ENCODE data around the gene IQCM. TPM values are rescaled to one million over a fixed set of nuclear protein-coding genes. Genes with fewer than 3 reads are reported as not detected.

IQCM gene
- total and polyA plus RNA-seq, 2 donors (not counting 3 experiments of a cell fraction or from before 2014, with no cell fraction given), result not detected

- Histone ChIP-seq H3K9ac (replicated peaks; ENCODE audit: extremely low read depth, insufficient read depth, low read length) (no peak overlapping the region), H3K79me2 (ENCODE audit: control insufficient read depth, insufficient read depth, low read length) (no peaks in the 10 kb centered on the region), H3K4me2 (ENCODE audit: insufficient read depth, low read length) (no peak overlapping the region), H3K27me3 (ENCODE audit: control insufficient read depth in 2 of 2, insufficient read depth in 2 of 2, low read length in 2 of 2) (no peaks in the 10 kb centered on the region), H3K27ac (ENCODE audit: insufficient read depth, low read depth, low read length) (no peak overlapping the region), H3K9me3 (replicated peaks; ENCODE audit: control insufficient read depth, insufficient read depth, low read length) (no peaks in the 10 kb centered on the region), H3K4me3 (replicated peaks in 1 of 3; ENCODE audit: insufficient read depth in 1 of 3, low read depth in 1 of 3, low read length in 3 of 3) (no peak overlapping the region), H3K36me3 (ENCODE audit: control insufficient read depth in 2 of 2, extremely low read depth in 1 of 2, insufficient read depth in 2 of 2, low read length in 2 of 2) (no peaks in the 10 kb centered on the region), H3K9me1 (replicated peaks; ENCODE audit: control insufficient read depth, extremely low read depth, insufficient read depth, low read length) (no peaks in the 10 kb centered on the region), H3K4me1 (ENCODE audit: control insufficient read depth, extremely low read depth, insufficient read depth, low read length) (no peaks in the 10 kb centered on the region), H4K20me1 (replicated peaks; ENCODE audit: control insufficient read depth, extremely low read depth, insufficient read depth, low read length) (no peaks in the 10 kb centered on the region), H2AFZ (ENCODE audit: low read depth, low read length) (no peak overlapping the region)
- dilution Hi-C loops (cut with MboI; ENCODE audit: extremely low pct_ligation_motif_present, low sequenced_read_pairs), result no loop called here
- ChIA-PET POLR2A (no interaction called here), CTCF (no interaction called here)
- no peak for DNase-seq (ENCODE audit: low read depth, low spot score)
- intact Hi-C loops (cut with micrococcal nuclease), result no loop called here
- no TSS peak for BruUV-seq (replicated peaks)
- FAIRE-seq, result no peak
- no peak for TF ChIP-seq MYC (IDR thresholded peaks at IDR 0.05; ENCODE audit: low read depth, low read length)
- TF ChIP-seq FOS (IDR thresholded peaks at IDR 0.05; ENCODE audit: borderline replicate concordance, insufficient read depth, low read length), result no peak
Measured at GRCh38 chr4:149749784-149750183, 65.9 kb downstream of the IQCM start.

DNA sequence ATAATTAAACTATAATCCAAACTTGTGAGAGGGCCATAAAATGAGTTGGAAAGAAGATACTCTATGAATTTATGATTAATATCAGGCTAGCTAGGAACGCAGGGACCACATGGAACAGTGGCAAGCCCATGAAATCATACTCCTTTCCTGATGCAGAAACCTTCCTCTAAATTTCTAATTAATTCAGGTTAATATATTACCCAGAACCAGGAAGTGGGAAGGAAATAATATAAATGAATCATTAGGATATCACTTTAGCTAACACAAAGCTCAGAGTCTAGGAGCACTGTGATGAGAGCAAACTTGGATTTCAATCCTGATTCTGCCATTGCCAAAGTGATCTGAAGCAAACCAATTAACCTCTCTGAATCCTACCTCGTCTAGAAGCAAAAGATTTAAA is 68.0 kb downstream of the IQCM start:
- dilution Hi-C loops (cut with MboI; ENCODE audit: extremely low pct_ligation_motif_present, low sequenced_read_pairs) (no loop called here), intact Hi-C loops (cut with micrococcal nuclease) (no loop called here)
- no TSS peak for BruUV-seq (replicated peaks)
- Histone ChIP-seq H2AFZ (ENCODE audit: low read depth, low read length) (no peak overlapping the region), H3K79me2 (ENCODE audit: control insufficient read depth, insufficient read depth, low read length) (no peaks in the 10 kb centered on the region), H3K36me3 (ENCODE audit: control insufficient read depth in 2 of 2, extremely low read depth in 1 of 2, insufficient read depth in 2 of 2, low read length in 2 of 2) (no peaks in the 10 kb centered on the region), H3K27ac (ENCODE audit: insufficient read depth, low read depth, low read length) (no peak overlapping the region), H3K9me3 (replicated peaks; ENCODE audit: control insufficient read depth, insufficient read depth, low read length) (no peaks in the 10 kb centered on the region), H3K9me1 (replicated peaks; ENCODE audit: control insufficient read depth, extremely low read depth, insufficient read depth, low read length) (no peaks in the 10 kb centered on the region), H3K4me2 (ENCODE audit: insufficient read depth, low read length) (no peak overlapping the region), H3K27me3 (ENCODE audit: control insufficient read depth in 2 of 2, insufficient read depth in 2 of 2, low read length in 2 of 2) (no peaks in the 10 kb centered on the region), H3K9ac (replicated peaks; ENCODE audit: extremely low read depth, insufficient read depth, low read length) (no peak overlapping the region), H3K4me1 (ENCODE audit: control insufficient read depth, extremely low read depth, insufficient read depth, low read length) (no peaks in the 10 kb centered on the region), H4K20me1 (replicated peaks; ENCODE audit: control insufficient read depth, extremely low read depth, insufficient read depth, low read length) (no peaks in the 10 kb centered on the region), H3K4me3 (replicated peaks in 1 of 3; ENCODE audit: insufficient read depth in 1 of 3, low read depth in 1 of 3, low read length in 3 of 3) (no peak overlapping the region)
- FAIRE-seq (no peak), DNase-seq (ENCODE audit: low read depth, low spot score) (no peak)
- CTCF ChIA-PET, result no interaction called here
- POLR2A ChIA-PET, result no interaction called here
- no peak for TF ChIP-seq MYC (IDR thresholded peaks at IDR 0.05; ENCODE audit: low read depth, low read length)
- TF ChIP-seq FOS (IDR thresholded peaks at IDR 0.05; ENCODE audit: borderline replicate concordance, insufficient read depth, low read length), result no peak
- TF ChIP-seq EZH2 (IDR thresholded peaks at IDR 0.05; ENCODE audit: borderline replicate concordance, low read depth, low read length, severe bottlenecking), result no peak
- TF ChIP-seq POLR2AphosphoS5 (IDR thresholded peaks at IDR 0.05; ENCODE audit: insufficient read depth, low read depth, low read length), result no peak
- no peak for TF ChIP-seq POLR2A (IDR thresholded peaks at IDR 0.05; ENCODE audit: low read depth, low read length)
- TF ChIP-seq JUN (IDR thresholded peaks at IDR 0.05; ENCODE audit: borderline replicate concordance, insufficient read depth, insufficient read length, low read depth), result no peak
- TF ChIP-seq, protein P1, sequence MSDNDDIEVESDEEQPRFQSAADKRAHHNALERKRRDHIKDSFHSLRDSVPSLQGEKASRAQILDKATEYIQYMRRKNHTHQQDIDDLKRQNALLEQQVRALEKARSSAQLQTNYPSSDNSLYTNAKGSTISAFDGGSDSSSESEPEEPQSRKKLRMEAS (IDR thresholded peaks at IDR 0.05; ENCODE audit: insufficient read depth, insufficient read length), result no peak
- TF ChIP-seq, protein P2, sequence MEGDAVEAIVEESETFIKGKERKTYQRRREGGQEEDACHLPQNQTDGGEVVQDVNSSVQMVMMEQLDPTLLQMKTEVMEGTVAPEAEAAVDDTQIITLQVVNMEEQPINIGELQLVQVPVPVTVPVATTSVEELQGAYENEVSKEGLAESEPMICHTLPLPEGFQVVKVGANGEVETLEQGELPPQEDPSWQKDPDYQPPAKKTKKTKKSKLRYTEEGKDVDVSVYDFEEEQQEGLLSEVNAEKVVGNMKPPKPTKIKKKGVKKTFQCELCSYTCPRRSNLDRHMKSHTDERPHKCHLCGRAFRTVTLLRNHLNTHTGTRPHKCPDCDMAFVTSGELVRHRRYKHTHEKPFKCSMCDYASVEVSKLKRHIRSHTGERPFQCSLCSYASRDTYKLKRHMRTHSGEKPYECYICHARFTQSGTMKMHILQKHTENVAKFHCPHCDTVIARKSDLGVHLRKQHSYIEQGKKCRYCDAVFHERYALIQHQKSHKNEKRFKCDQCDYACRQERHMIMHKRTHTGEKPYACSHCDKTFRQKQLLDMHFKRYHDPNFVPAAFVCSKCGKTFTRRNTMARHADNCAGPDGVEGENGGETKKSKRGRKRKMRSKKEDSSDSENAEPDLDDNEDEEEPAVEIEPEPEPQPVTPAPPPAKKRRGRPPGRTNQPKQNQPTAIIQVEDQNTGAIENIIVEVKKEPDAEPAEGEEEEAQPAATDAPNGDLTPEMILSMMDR (IDR thresholded peaks at IDR 0.05; ENCODE audit: extremely low read depth in 1 of 2, insufficient read depth in 1 of 2, low read depth in 1 of 2, low read length in 2 of 2), result no peak
- TF ChIP-seq GATA2 (IDR thresholded peaks at IDR 0.05; ENCODE audit: insufficient read depth, insufficient read length, low read depth, low read length), result no peak
